Testis (tissue), 2 donors: ENCODE results near the gene EPHA4.

Experiments
- CTCF ChIP-seq, 3 experiments: fragments of 450-650 bp in 2 of 3; fragments of 200-600 bp in 1 of 3; sonication (generic) in 1 of 3; IDR thresholded peaks; one replicate each; pipeline ENCODE4 v1.5.1; 2016 to 2019; ENCODE audit warnings: antibody characterized with exemption in 3 of 3, mild to moderate bottlenecking in 2 of 3, moderate library complexity in 1 of 3
- POLR2A ChIP-seq: fragments of 450-650 bp; IDR thresholded peaks from one replicate; pipeline ENCODE4 v1.6.1; 2017; ENCODE audit warnings: antibody characterized with exemption, mild to moderate bottlenecking, moderate library complexity

GRCh38 chr2:221601376-221601775 lies 29.3 kb upstream of the EPHA4 start:
- no peak for TF ChIP-seq CTCF (IDR thresholded peaks at IDR 0.05)
- no peak for TF ChIP-seq POLR2A
